MV-4-11 (cell line): ENCODE measurements around the gene AGO3.
A peak's percentile ranks its signal among the peaks of the same experiment; 100 is the strongest.
"Not testable (repeated sequence)": the region's sequence is repeated elsewhere in the genome, so short reads cannot be mapped to it uniquely, and the experiment has no call there.

Experiments used
- DNase-seq: peaks from one replicate; lab custom pipeline; 2025; lab: John Stamatoyannopoulos, UW

The AGO3 gene

GRCh38 chr1:35925741-35926140, 5.2 kb upstream of the AGO3 start:
- DNase-seq, result no peak

GRCh38 chr1:35927472-35927871, 3.4 kb upstream of the AGO3 start:
- DNase-seq, result no peak

- DNase-seq, result peak; percentile 41
Observed at GRCh38 chr1:35929730-35930592, 944 bp upstream of the AGO3 start.

- no peak for DNase-seq
Observed at GRCh38 chr1:35931446-35932157, 697 bp downstream of the AGO3 start.

GRCh38 chr1:35932158-35932636, 1.3 kb downstream of the AGO3 start:
- DNase-seq, result no peak

- DNase-seq, result no peak
Observed at GRCh38 chr1:35932941-35933340, 2.0 kb downstream of the AGO3 start.

GRCh38 chr1:35935442-35936388, 4.8 kb downstream of the AGO3 start:
- no peak for DNase-seq

GRCh38 chr1:35936838-35937237, 5.9 kb downstream of the AGO3 start:
- no peak for DNase-seq

GRCh38 chr1:35939484-35939883, 8.6 kb downstream of the AGO3 start:
- no peak for DNase-seq

GRCh38 chr1:35945327-35945726, 14.4 kb downstream of the AGO3 start:
- DNase-seq, result no peak

- no peak for DNase-seq
Observed at GRCh38 chr1:35947547-35947946, 16.6 kb downstream of the AGO3 start.

- no peak for DNase-seq
Observed at GRCh38 chr1:35958558-35958957, 27.7 kb downstream of the AGO3 start.

- DNase-seq, result no peak
Observed at GRCh38 chr1:35959304-35959703, 28.4 kb downstream of the AGO3 start.

GRCh38 chr1:35962952-35963351, 32.0 kb downstream of the AGO3 start:
- no peak for DNase-seq

GRCh38 chr1:35964277-35964676, 33.4 kb downstream of the AGO3 start:
- DNase-seq, result not testable (repeated sequence)

GRCh38 chr1:35968396-35968795, 37.5 kb downstream of the AGO3 start:
- DNase-seq, result no peak

- no peak for DNase-seq
Observed at GRCh38 chr1:35971601-35972000, 40.7 kb downstream of the AGO3 start.

- DNase-seq, result not testable (repeated sequence)
Observed at GRCh38 chr1:35972631-35973030, 41.7 kb downstream of the AGO3 start.

GRCh38 chr1:35980090-35980489, 49.2 kb downstream of the AGO3 start:
- DNase-seq, result no peak

- no peak for DNase-seq
Observed at GRCh38 chr1:35988237-35988636, 57.3 kb downstream of the AGO3 start.

GRCh38 chr1:36006941-36007500, 76.1 kb downstream of the AGO3 start:
- no peak for DNase-seq

- no peak for DNase-seq
Observed at GRCh38 chr1:36007741-36008140, 76.8 kb downstream of the AGO3 start.
